Coronary artery (tissue), 2 donors: ENCODE measurements around the gene ACER1.

Experiments
- DNase-seq: peaks from one replicate; pipeline ENCODE4 v3.0.0-alpha.2; 2017; ENCODE audit warnings: low spot score
- H3K27ac ChIP-seq, 2 donors: fragments of 200-600 bp; sonication (generic); one replicate each; pipeline ENCODE4 v1.5.1; 2016 to 2019
- H3K4me3 ChIP-seq: fragments of 200-600 bp; sonication (generic); 2 replicates; pipeline ENCODE4 v1.5.1; 2016; ENCODE audit warnings: mild to moderate bottlenecking, moderate library complexity
- TF ChIP-seq, protein P1 (sequence below): fragments of 200-600 bp; sonication (generic); IDR thresholded peaks from one replicate; pipeline ENCODE4 v1.5.1; 2019; ENCODE audit warnings: antibody characterized with exemption

ACER1 gene

DNA sequence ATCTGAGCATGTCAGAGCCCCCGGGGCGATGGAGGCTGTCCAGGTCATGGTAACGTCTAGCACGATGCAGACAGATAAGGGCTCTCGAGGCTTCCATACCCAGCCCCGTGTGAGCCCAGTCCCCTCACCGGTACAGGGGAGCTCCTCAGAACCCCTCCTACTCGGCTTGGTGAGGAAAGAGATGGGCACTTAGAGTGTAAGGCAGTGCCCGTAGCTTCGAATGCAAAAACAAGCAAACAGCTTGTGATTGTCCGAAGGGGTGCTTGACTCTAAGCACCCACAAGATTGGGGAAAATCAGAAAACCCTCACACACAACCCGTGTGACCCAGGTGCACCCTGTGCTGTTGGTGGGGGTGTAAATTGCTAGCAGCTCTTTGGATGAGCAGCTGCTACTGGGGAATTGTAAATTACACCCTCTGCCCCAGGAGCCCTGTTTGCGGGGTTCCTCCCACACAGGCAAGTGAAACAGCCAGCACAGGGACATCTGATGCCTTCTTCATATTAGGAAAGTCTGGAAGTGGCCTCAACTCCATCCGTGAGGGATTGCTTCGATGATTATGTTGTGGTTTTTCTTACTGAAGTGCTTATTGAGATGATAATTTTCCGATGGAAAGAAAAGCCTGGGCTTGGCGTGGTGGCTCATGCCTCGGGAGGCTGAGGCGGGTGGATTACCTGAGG, 43.2 kb upstream of the ACER1 start:
- Histone ChIP-seq H3K4me3 (no peak overlapping the region), H3K27ac (no peak overlapping the region)
- TF ChIP-seq, protein P1, sequence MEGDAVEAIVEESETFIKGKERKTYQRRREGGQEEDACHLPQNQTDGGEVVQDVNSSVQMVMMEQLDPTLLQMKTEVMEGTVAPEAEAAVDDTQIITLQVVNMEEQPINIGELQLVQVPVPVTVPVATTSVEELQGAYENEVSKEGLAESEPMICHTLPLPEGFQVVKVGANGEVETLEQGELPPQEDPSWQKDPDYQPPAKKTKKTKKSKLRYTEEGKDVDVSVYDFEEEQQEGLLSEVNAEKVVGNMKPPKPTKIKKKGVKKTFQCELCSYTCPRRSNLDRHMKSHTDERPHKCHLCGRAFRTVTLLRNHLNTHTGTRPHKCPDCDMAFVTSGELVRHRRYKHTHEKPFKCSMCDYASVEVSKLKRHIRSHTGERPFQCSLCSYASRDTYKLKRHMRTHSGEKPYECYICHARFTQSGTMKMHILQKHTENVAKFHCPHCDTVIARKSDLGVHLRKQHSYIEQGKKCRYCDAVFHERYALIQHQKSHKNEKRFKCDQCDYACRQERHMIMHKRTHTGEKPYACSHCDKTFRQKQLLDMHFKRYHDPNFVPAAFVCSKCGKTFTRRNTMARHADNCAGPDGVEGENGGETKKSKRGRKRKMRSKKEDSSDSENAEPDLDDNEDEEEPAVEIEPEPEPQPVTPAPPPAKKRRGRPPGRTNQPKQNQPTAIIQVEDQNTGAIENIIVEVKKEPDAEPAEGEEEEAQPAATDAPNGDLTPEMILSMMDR = no peak
- DNase-seq = no peak

DNA sequence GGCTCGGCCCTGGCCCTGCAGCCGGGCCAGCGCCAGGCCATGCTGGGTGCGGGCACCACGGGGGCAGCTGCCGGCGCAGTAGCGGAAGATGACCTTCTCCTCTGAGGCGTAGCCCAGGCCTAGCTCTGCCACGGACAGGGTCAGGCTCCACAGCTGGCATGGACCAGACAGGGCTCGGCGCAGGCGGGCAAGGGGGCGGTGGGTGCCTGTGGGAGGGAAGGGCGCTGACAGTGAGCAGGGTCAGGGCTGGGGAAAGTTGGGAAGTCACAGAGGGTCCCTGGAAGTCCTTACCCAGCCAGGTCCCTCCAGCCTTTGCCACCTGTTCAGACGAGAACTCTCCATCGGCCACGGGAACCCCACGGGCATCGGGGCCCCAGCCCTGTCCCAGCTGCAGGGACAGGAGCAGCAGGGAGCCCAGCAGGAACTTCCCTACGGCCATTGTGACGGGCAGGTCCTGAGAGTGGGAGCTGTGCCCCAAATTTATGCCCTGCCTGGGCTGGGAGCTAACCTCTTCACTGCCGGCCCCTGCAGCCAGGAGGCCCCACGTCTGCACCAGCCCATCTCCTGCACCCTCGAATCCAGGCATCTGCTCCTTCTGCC, 42.1 kb upstream of the ACER1 start, which contains the start of gene PSPN:
Gene PSPN (minus strand): TSS at position 523 of the 600 bp plus-strand sequence. CDS start 84 bp downstream, at position 439.
- TF ChIP-seq, protein P1 = no peak
- Histone ChIP-seq H3K4me3 (no peak within 1 kb of the TSS), H3K27ac (no peak within 1 kb of the TSS)
- DNase-seq = no peak

DNA sequence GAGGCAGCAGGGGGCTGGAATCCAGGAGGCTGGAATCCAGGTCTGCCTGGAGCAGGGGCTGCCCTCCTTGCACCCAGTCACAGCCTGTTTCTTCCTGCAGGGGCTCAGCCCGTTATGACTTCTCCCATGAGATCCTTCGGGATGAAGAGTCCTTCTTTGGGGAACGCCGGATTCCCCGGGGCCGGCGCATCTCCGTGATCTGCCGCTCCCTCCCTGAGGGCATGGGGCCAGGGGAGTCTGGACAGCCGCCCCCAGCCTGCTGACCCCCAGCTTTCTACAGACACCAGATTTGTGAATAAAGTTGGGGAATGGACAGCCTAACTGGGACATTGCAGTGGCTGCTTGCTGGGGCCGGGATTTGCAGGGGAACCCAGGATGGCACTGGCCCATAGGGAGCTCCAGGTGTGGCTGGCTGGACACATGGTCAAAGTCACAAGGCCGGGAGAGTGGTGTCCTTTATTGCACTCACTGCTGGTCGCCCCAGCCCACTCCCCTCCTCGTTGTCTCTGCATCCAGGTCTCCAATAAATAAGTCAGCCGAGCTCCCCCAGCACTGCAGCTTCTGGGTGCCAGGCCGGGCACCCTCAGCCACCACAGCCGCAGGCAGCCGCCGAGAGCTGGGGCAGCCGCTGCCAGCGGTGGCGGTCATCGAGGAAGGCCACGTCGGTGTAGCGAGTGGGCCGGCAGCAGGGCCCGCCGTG, 41.4 kb upstream of the ACER1 start:
- H3K27ac ChIP-seq = no peak overlapping the region
- TF ChIP-seq, protein P1 = no peak
- DNase-seq = no peak
- no peak overlapping the region for H3K4me3 ChIP-seq

DNA sequence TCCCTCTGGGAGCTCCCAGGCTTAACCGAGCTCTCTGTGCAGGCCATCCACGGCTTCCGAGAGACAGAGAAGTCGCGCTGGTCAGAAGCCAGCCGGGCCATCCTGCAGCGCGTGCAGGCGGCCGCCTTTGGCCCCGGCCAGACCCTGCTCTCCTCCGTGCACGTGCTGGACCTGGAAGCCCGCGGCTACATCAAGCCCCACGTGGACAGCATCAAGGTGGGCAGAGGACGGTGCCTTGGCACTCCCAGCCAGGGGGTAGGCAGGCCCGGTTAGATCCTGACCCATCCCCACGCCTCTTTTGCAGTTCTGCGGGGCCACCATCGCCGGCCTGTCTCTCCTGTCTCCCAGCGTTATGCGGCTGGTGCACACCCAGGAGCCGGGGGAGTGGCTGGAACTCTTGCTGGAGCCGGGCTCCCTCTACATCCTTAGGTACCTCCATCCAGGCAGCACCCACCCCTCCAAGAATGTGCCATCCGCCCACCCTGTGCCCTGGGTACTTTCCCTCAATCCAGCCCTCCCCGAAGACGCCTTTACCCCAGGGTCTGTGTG, 40.8 kb upstream of the ACER1 start:
- DNase-seq = no peak
- Histone ChIP-seq H3K4me3 (peak overlapping the region; percentile 95), H3K27ac (peak overlapping the region in 1 of 2 donors; percentile 100)
- TF ChIP-seq, protein P1 = no peak

DNA sequence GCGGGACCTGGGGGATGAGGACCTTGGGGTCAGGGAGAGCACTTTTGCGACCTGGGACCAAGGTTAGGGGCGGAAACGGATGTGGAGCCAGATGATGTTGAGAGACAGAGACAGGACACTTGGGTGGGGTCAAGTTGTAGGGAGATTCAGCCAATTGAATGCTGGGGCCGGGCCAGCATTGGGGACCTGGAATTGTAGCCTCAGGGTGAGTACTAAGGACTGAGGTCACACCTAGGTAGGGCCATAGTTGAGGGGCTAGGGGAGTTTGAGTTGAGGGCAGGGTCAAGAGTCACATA, 40.3 kb upstream of the ACER1 start:
- TF ChIP-seq, protein P1 = no peak
- Histone ChIP-seq H3K27ac (peak overlapping the region; percentile 94 to 100), H3K4me3 (peak overlapping the region; percentile 95)
- no peak for DNase-seq

DNA sequence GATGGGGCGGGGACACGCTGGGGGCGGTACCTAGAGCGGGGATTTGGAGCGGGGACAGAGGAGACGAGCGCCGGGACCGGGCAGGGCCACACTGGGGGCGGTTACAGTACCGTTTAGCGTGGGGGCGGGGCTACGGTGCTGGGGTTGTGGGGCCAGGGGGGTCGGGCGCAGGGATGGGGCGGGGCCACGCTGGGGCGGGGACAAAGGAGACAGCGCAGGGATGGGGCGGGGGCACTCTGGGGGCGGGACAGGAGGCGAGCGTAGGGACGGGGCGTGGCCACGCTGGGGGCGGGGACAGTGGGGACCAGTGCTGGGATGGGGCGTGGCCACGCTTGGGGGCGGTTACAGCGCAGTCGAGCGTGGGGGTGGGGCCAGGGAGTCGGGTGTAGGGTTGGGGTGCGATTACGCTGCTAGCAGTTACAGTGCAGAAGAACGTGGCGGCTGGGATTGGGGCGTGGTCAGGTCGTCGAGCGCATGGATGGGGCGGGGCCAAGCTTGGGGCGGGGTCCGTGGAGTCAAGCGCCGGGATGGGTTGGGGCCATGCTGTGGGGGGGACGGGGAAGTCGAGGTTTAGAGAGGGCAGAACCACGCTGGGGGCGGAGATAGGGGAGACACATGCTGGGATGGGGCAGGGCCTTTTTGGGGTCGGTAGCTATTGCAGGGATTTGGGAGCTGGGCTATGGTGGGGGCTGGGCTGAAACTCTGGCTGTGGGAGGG, 39.8 kb upstream of the ACER1 start:
- peak; percentile 99 for DNase-seq
- TF ChIP-seq, protein P1 = no peak
- Histone ChIP-seq H3K4me3 (peak overlapping the region; percentile 95), H3K27ac (peak overlapping the region; percentile 94 to 100)
